Activated naive CD4-positive, alpha-beta T cell treated with anti-CD3 and anti-CD28 coated beads, Interleukin-2, amount 10 ng/mL, durations not matched to agents 7 days and 5 days (primary cell): ENCODE data around the gene ASCC3.

Experiments used
- CTCF ChIA-PET: fragments of 350-600 bp; sonication (Branson Sonifier 250); formaldehyde crosslinking; loops from one replicate; lab custom pipeline; 2021; ENCODE audit warnings: antibody characterized with exemption; lab: Charles Lee
- DNase-seq: peaks from one replicate; pipeline ENCODE4 v3.0.0-alpha.2; 2020
- H3K27ac Mint-ChIP-seq: one replicate; pipeline ENCODE4 v1.8.0; 2021; ENCODE audit warnings: mild to moderate bottlenecking, moderate library complexity, mixed read lengths
- H3K27me3 Mint-ChIP-seq: one replicate; pipeline ENCODE4 v1.8.0; 2021; ENCODE audit warnings: mild to moderate bottlenecking, mixed read lengths
- H3K36me3 Mint-ChIP-seq: one replicate; pipeline ENCODE4 v1.8.0; 2021; ENCODE audit warnings: mixed read lengths
- H3K4me1 Mint-ChIP-seq: one replicate; pipeline ENCODE4 v1.8.0; 2021; ENCODE audit warnings: mixed read lengths
- H3K4me3 Mint-ChIP-seq: one replicate; pipeline ENCODE4 v1.8.0; 2021; ENCODE audit warnings: mild to moderate bottlenecking, moderate library complexity, mixed read lengths
- H3K9me3 Mint-ChIP-seq: one replicate; pipeline ENCODE4 v1.8.0; 2021; ENCODE audit warnings: mixed read lengths

The ASCC3 gene

GRCh38 chr6:100565439-100566104 is 315.6 kb downstream of the ASCC3 start:
- no peak for DNase-seq
- no peaks in the 10 kb centered on the region for H3K9me3 Mint-ChIP-seq
- peaks cover 2% of the 10 kb centered on the region for H3K36me3 Mint-ChIP-seq
- no peaks in the 10 kb centered on the region for H3K4me1 Mint-ChIP-seq
- CTCF ChIA-PET: interaction anchor here (0.6 kb wide), 1 partner anchor 458 kb away, joined by 3 read pairs; no protein-coding TSS in a partner anchor
- H3K27ac Mint-ChIP-seq: no peak overlapping the region
- H3K27me3 Mint-ChIP-seq: no peaks in the 10 kb centered on the region
- no peak overlapping the region for H3K4me3 Mint-ChIP-seq

GRCh38 chr6:100559859-100560258 is 321.3 kb downstream of the ASCC3 start:
- Mint-ChIP-seq H3K4me3 (no peak overlapping the region), H3K4me1 (no peaks in the 10 kb centered on the region), H3K27ac (no peak overlapping the region), H3K27me3 (no peaks in the 10 kb centered on the region), H3K9me3 (no peaks in the 10 kb centered on the region), H3K36me3 (peaks cover 4% of the 10 kb centered on the region)
- CTCF ChIA-PET: no interaction called here
- no peak for DNase-seq

- Mint-ChIP-seq H3K27ac (no peak overlapping the region), H3K27me3 (no peaks in the 10 kb centered on the region), H3K9me3 (no peaks in the 10 kb centered on the region), H3K4me1 (no peaks in the 10 kb centered on the region), H3K4me3 (no peak overlapping the region), H3K36me3 (peaks cover 5% of the 10 kb centered on the region)
- CTCF ChIA-PET: no interaction called here
- no peak for DNase-seq
Measured at GRCh38 chr6:100554228-100554627, 326.9 kb downstream of the ASCC3 start.

- no peak for DNase-seq
- no peak overlapping the region for H3K27ac Mint-ChIP-seq
- H3K27me3 Mint-ChIP-seq: no peaks in the 10 kb centered on the region
- H3K4me1 Mint-ChIP-seq: no peaks in the 10 kb centered on the region
- CTCF ChIA-PET: no interaction called here
- peaks cover 2% of the 10 kb centered on the region for H3K36me3 Mint-ChIP-seq
- no peak overlapping the region for H3K4me3 Mint-ChIP-seq
- H3K9me3 Mint-ChIP-seq: no peaks in the 10 kb centered on the region
Measured at GRCh38 chr6:100553243-100553642, 327.9 kb downstream of the ASCC3 start.

GRCh38 chr6:100549406-100550167 is 331.5 kb downstream of the ASCC3 start:
- Mint-ChIP-seq H3K4me3 (no peak overlapping the region), H3K27me3 (no peaks in the 10 kb centered on the region), H3K9me3 (no peaks in the 10 kb centered on the region), H3K4me1 (no peaks in the 10 kb centered on the region), H3K36me3 (peaks cover 5% of the 10 kb centered on the region), H3K27ac (no peak overlapping the region)
- CTCF ChIA-PET: no interaction called here
- no peak for DNase-seq

DNA sequence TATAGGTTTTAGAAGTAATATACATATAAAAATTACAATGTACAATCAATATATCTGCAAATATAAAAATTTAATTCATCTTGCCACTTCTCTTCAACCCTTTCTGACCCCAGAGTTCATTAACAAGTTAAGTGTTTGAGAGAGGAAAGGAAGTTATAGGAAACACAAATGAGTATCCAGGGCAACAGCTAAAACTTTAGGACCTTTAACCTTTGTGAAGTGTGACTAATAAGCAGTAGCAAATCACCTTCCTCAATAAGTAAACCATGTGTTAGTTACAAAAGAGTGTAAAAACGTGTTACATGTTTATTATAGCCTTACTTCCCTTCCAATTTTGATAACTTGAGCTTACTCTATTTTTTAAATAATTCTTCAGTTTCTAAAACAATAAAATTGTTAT is 343.0 kb downstream of the ASCC3 start:
- no peaks in the 10 kb centered on the region for H3K4me1 Mint-ChIP-seq
- no peak overlapping the region for H3K27ac Mint-ChIP-seq
- H3K4me3 Mint-ChIP-seq: no peak overlapping the region
- peaks cover 32% of the 10 kb centered on the region for H3K36me3 Mint-ChIP-seq
- DNase-seq: no peak
- H3K27me3 Mint-ChIP-seq: no peaks in the 10 kb centered on the region
- CTCF ChIA-PET: no interaction called here
- no peaks in the 10 kb centered on the region for H3K9me3 Mint-ChIP-seq

GRCh38 chr6:100518588-100518987 is 362.5 kb downstream of the ASCC3 start:
- Mint-ChIP-seq H3K27ac (no peak overlapping the region), H3K4me3 (no peak overlapping the region), H3K9me3 (no peaks in the 10 kb centered on the region), H3K4me1 (no peaks in the 10 kb centered on the region), H3K36me3 (peaks cover 6% of the 10 kb centered on the region), H3K27me3 (no peaks in the 10 kb centered on the region)
- DNase-seq: no peak
- CTCF ChIA-PET: no interaction called here

GRCh38 chr6:100517633-100518032 is 363.5 kb downstream of the ASCC3 start:
- CTCF ChIA-PET: no interaction called here
- Mint-ChIP-seq H3K36me3 (peaks cover 9% of the 10 kb centered on the region), H3K4me1 (no peaks in the 10 kb centered on the region), H3K9me3 (no peaks in the 10 kb centered on the region), H3K4me3 (no peak overlapping the region), H3K27me3 (no peaks in the 10 kb centered on the region), H3K27ac (no peak overlapping the region)
- DNase-seq: no peak

GRCh38 chr6:100517106-100517505 is 364.0 kb downstream of the ASCC3 start:
- H3K27ac Mint-ChIP-seq: no peak overlapping the region
- no peak overlapping the region for H3K4me3 Mint-ChIP-seq
- DNase-seq: no peak
- H3K4me1 Mint-ChIP-seq: no peaks in the 10 kb centered on the region
- peaks cover 14% of the 10 kb centered on the region for H3K36me3 Mint-ChIP-seq
- CTCF ChIA-PET: no interaction called here
- no peaks in the 10 kb centered on the region for H3K9me3 Mint-ChIP-seq
- no peaks in the 10 kb centered on the region for H3K27me3 Mint-ChIP-seq

DNA sequence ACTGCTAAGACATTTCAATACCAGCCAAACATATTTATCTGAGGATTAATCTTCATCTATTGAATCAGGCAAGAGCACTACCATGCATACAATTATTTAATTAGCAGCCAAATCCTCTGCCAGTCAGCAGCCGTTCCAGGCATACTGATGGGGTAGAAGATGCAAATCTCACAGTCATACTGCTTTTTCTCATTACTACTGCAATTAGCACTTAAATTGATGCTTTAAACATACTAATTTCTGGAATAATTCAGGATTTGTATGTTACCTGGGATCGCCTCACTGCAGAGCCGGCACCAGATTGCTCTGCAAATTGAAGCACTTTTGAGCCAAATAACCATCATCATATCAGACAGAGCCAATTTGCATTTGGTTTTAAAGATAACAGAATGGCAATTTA is 366.5 kb downstream of the ASCC3 start:
- Mint-ChIP-seq H3K36me3 (peaks cover 33% of the 10 kb centered on the region), H3K9me3 (no peaks in the 10 kb centered on the region), H3K27me3 (no peaks in the 10 kb centered on the region)

DNA sequence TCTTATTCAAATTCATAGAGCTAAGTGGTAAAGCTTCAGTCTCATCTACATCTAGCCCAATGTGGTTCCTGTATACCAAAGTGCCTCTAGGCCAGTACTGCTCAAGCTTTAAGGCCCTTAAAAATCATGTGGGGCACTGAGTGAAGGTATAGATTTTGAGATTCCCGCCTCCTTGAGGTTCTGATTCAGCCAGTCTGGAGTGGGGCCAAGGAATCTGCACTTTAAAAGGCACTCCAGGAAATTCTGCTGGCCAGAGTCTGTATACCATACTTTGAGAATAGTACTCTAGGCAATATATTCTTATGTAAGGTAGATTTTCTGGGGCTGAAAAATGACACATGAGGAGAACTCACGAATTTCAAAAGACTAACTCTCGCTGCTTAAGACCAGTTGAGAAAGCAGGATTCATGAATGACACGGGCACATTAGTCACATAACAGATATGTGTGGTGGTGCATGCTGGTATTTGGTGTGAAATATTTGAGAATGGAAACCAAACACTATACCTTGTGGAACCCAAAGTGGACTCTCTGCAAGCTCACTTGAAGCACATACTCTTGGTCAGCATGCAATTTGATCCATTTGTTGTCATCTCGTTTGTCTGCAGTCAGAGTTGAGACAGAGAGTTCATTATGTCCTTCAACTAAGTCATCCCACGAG is 368.8 kb downstream of the ASCC3 start:
- Mint-ChIP-seq H3K4me1 (no peaks in the 10 kb centered on the region), H3K27me3 (no peaks in the 10 kb centered on the region), H3K9me3 (no peaks in the 10 kb centered on the region), H3K36me3 (peaks cover 36% of the 10 kb centered on the region), H3K27ac (no peak overlapping the region), H3K4me3 (no peak overlapping the region)
- DNase-seq: no peak
- CTCF ChIA-PET: no interaction called here

More for the DNA sequence above, 366.5 kb downstream of the ASCC3 start:
- CTCF ChIA-PET: no interaction called here
- Mint-ChIP-seq H3K4me1 (no peaks in the 10 kb centered on the region), H3K4me3 (no peak overlapping the region), H3K27ac (no peak overlapping the region)
- DNase-seq: no peak

DNA sequence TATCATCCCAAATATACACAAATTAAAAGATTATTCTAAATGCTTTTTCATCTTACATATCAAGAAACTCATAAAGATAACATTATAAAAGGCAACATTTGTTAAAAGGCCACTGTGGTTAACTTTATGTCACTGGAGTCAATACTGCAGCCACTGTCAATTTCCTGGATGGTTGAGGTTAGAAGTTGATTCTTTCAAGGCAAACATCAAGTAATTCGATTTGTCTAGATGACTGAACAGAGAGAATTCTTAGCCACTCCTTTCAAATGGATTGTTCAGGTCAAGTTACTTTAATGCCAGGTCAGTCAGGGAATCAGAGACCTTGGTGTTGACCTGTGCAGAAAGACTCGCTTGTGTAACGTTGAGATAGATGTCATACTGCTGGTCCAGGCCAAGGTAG is 372.0 kb downstream of the ASCC3 start:
- CTCF ChIA-PET: no interaction called here
- Mint-ChIP-seq H3K4me3 (no peak overlapping the region), H3K27me3 (no peaks in the 10 kb centered on the region), H3K36me3 (peaks cover 31% of the 10 kb centered on the region), H3K4me1 (no peaks in the 10 kb centered on the region), H3K9me3 (no peaks in the 10 kb centered on the region), H3K27ac (no peak overlapping the region)
- no peak for DNase-seq

DNA sequence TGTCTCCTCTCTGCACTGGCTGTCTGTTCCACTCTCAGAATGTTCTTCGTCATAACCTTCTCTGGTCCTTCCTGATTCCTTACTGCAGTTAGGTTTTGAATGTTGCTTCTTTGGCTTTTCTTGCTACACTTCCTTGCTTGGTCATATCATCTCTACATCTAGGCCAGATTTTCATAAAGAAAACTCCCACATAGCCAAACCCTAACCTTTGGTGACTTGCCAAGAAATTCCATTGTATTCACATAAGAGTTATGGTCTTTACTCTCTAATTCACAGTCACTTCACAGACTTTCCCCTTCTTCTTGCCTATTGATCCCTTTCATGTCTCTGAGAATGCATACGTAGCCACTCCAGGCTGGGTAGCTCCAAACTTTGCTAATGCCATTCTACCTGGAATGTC is 374.5 kb downstream of the ASCC3 start:
- H3K4me3 Mint-ChIP-seq: no peak overlapping the region
- H3K4me1 Mint-ChIP-seq: no peaks in the 10 kb centered on the region
- no peaks in the 10 kb centered on the region for H3K9me3 Mint-ChIP-seq
- no peak for DNase-seq
- CTCF ChIA-PET: no interaction called here
- peaks cover 20% of the 10 kb centered on the region for H3K36me3 Mint-ChIP-seq
- no peaks in the 10 kb centered on the region for H3K27me3 Mint-ChIP-seq
- H3K27ac Mint-ChIP-seq: no peak overlapping the region

DNA sequence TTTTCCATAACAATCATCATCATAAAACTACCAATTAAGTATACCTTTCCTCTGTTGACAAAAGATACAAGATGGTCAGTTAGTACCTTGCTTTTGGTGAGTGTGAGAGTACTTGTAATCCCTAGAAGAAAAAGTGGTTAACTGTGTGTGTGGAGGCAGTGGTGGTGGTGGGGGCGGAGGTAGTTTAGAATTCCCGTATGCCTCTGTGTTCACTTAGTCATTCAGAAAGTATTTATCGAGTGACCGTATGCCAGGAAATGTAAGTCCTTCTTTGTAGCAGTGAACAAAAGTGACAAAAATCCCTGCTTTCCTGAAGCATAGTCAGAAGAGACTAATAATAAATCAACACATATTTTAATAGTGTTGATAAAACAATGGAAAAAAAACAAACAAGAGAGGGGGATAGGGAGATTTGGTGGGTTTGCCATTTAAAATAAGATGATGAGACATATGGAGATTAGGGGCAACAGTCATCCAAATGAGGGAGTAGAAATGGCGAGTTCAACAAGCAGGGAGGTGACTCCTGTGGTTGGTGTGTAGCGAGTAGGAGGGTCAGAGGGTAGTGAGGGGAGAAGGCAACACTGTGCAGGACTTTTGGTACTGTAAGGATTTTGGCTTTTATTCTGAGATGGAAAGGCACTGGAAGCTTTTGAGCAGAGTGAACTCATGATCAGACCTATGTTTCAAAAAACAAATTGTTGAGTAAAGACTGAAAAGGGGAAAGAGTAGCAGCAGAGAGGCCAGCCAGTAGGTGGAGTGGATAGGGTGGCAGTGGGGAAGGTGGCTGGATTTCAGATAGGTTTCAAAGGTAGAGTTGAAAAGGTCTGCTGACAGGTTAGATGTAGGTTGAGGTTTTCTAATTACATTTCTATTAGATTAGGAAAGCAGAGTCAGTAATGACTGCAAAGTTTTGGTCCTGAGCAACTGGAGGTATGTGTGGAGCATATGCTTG is 376.1 kb downstream of the ASCC3 start:
- H3K4me1 Mint-ChIP-seq: no peaks in the 10 kb centered on the region
- no peak overlapping the region for H3K4me3 Mint-ChIP-seq
- H3K36me3 Mint-ChIP-seq: peaks cover 8% of the 10 kb centered on the region
- no peak overlapping the region for H3K27ac Mint-ChIP-seq
- no peaks in the 10 kb centered on the region for H3K27me3 Mint-ChIP-seq
- no peaks in the 10 kb centered on the region for H3K9me3 Mint-ChIP-seq
- no peak for DNase-seq
- CTCF ChIA-PET: interaction anchor here (0.6 kb wide), 1 partner anchor 1450 kb away, joined by 3 read pairs; no protein-coding TSS in a partner anchor
